HAP-1 (cell line): ENCODE results near the gene MTA2.

Source experiments
- DNase-seq, 2 experiments: peaks; one replicate each; pipeline ENCODE4 v3.0.0-alpha.2; 2016 to 2020; ENCODE audit warnings: low spot score in 2 of 2
- H3K27me3 ChIP-seq: fragments of 250-450 bp; sonication (Bioruptor Pico); 2 replicates; pipeline ENCODE4 v1.5.1; 2020; ENCODE audit warnings: low read depth, mild to moderate bottlenecking, moderate library complexity
- H3K36me3 ChIP-seq: fragments of 250-450 bp; sonication (Bioruptor Pico); replicated peaks from 2 replicates; pipeline ENCODE4 v1.5.1; 2020; ENCODE audit warnings: mild to moderate bottlenecking
- H3K4me1 ChIP-seq: fragments of 250-450 bp; sonication (Bioruptor Pico); 2 replicates; pipeline ENCODE4 v1.5.1; 2020; ENCODE audit warnings: mild to moderate bottlenecking
- H3K4me3 ChIP-seq: fragments of 250-450 bp; sonication (Bioruptor Pico); 2 replicates; pipeline ENCODE4 v1.5.1; 2020; ENCODE audit warnings: mild to moderate bottlenecking, moderate library complexity
- H3K9me3 ChIP-seq: fragments of 250-450 bp; sonication (Bioruptor Pico); 2 replicates; pipeline ENCODE4 v1.5.1; 2020; ENCODE audit warnings: mild to moderate bottlenecking, moderate library complexity
- in situ Hi-C: fragments of 300-500 bp; cut with MboI; formaldehyde crosslinking; loops from 3 replicates; pipeline ENCODE4 v1.14.3; 2020; ENCODE audit warnings: low sequenced_read_pairs, inconsistent platforms, mixed read lengths

Gene MTA2

GRCh38 chr11:62546929-62547625, 54.6 kb downstream of the MTA2 start:
- Histone ChIP-seq H3K36me3 (0 out of 2 replicates have a peak, but pooled peaks cover 3% of the 10 kb centered on the region), H3K27me3 (no peaks in the 10 kb centered on the region), H3K4me1 (peaks cover 33% of the 10 kb centered on the region), H3K4me3 (peak overlapping the region; percentile 87), H3K9me3 (no peaks in the 10 kb centered on the region)
- in situ Hi-C loops = loop anchor here (10.0 kb wide), 1 partner anchor 122 kb away; no protein-coding TSS in a partner anchor
- DNase-seq = no peak

- Histone ChIP-seq H3K4me1 (peaks cover 27% of the 10 kb centered on the region), H3K9me3 (no peaks in the 10 kb centered on the region), H3K27me3 (no peaks in the 10 kb centered on the region), H3K36me3 (0 out of 2 replicates have a peak, but pooled peaks cover 3% of the 10 kb centered on the region), H3K4me3 (peak within 1 kb of the TSS; percentile 87)
- peak; percentile 60 to 84 for DNase-seq
- in situ Hi-C loops = loop anchor here (10.0 kb wide), 1 partner anchor 122 kb away; no protein-coding TSS in a partner anchor
Observed at GRCh38 chr11:62546244-62546928, 55.3 kb downstream of the MTA2 start, which contains the start of gene AHNAK. Gene AHNAK (minus strand): TSS chr11:62546806. CDS start chr11:62536098, 10,708 bp downstream.

- Histone ChIP-seq H3K9me3 (no peaks in the 10 kb centered on the region), H3K27me3 (no peaks in the 10 kb centered on the region), H3K4me3 (peak overlapping the region; percentile 87), H3K4me1 (peaks cover 27% of the 10 kb centered on the region), H3K36me3 (0 out of 2 replicates have a peak, but pooled peaks cover 3% of the 10 kb centered on the region)
- DNase-seq = peak; percentile 90 to 97
- in situ Hi-C loops = loop anchor here (10.0 kb wide), 1 partner anchor 121 kb away; no protein-coding TSS in a partner anchor
Observed at GRCh38 chr11:62545437-62546243, 56.0 kb downstream of the MTA2 start.

GRCh38 chr11:62544581-62545436, 56.9 kb downstream of the MTA2 start:
- peak; percentile 32 to 67 for DNase-seq
- Histone ChIP-seq H3K27me3 (no peaks in the 10 kb centered on the region), H3K36me3 (0 out of 2 replicates have a peak, but pooled peaks cover 3% of the 10 kb centered on the region), H3K4me1 (peaks cover 27% of the 10 kb centered on the region), H3K9me3 (no peaks in the 10 kb centered on the region), H3K4me3 (peak overlapping the region; percentile 87)
- in situ Hi-C loops = loop anchor here (10.0 kb wide), 1 partner anchor 120 kb away; no protein-coding TSS in a partner anchor

GRCh38 chr11:62543680-62544444, 57.8 kb downstream of the MTA2 start:
- Histone ChIP-seq H3K27me3 (no peaks in the 10 kb centered on the region), H3K9me3 (no peaks in the 10 kb centered on the region), H3K4me3 (peak overlapping the region; percentile 87), H3K4me1 (peaks cover 27% of the 10 kb centered on the region), H3K36me3 (0 out of 2 replicates have a peak, but pooled peaks cover 3% of the 10 kb centered on the region)
- in situ Hi-C loops = loop anchor here (10.0 kb wide), 1 partner anchor 119 kb away; no protein-coding TSS in a partner anchor
- peak in 1 of 2 experiments; percentile 20 for DNase-seq
